ENCODE data around the gene ZNF81. TPM values are rescaled to one million over a fixed set of nuclear protein-coding genes. Genes with fewer than 3 reads are reported as not detected.

The ZNF81 gene
- total RNA-seq, result 1 to 10 TPM; 2.4 to 3.8 (median 3.3) TPM
- long read RNA-seq, partial matches to known transcripts, result 0 of 1 reads
- long read RNA-seq, other reads (novel, unspliced or antisense), result 1 of 1 reads

- Histone ChIP-seq H3K27ac (peak within 1 kb of the TSS in 2 of 3 donors; percentile 3 to 47), H3K4me1 (no peaks in the 10 kb centered on the region), H3K27me3 (no peaks in the 10 kb centered on the region), H3K4me3 (peak within 1 kb of the TSS; percentile 39 to 65 (median 51)), H3K36me3 (no peaks in the 10 kb centered on the region), H3K9me3 (no peaks in the 10 kb centered on the region)
- 24% methylated on average over 21 of the region's 41 CpGs for WGBS (ENCODE audit: insufficient coverage, low coverage, low lambda C conversion rate, missing lambda C conversion rate)
- no peak for TF ChIP-seq CTCF (IDR thresholded peaks at IDR 0.05)
- TF ChIP-seq POLR2A (IDR thresholded peaks at IDR 0.05), result peak; percentile 54
- ATAC-seq, result peak; percentile 97 to 99 (median 98)
- DNase-seq, result peak; percentile 93 to 96 (median 95)
- intact Hi-C loops (cut with DNase I), result no loop called here
These were observed at the start of gene ZNF81 for GRCh38 chrX:47836164-47837072. Gene ZNF81, plus strand, starts transcription at chrX:47836902. Its CDS starts 9,366 bp downstream, at chrX:47846268.

GRCh38 chrX:47796433-47796906, 40.2 kb upstream of the ZNF81 start:
- Histone ChIP-seq H3K36me3 (no peaks in the 10 kb centered on the region), H3K9me3 (no peaks in the 10 kb centered on the region), H3K27me3 (peaks cover 0 to 4% of the 10 kb centered on the region in 2 donors), H3K4me3 (no peak overlapping the region), H3K4me1 (no peaks in the 10 kb centered on the region), H3K27ac (no peak overlapping the region)
- ATAC-seq, result peak in 1 of 4 donors; percentile 18
- TF ChIP-seq POLR2A (IDR thresholded peaks at IDR 0.05), result no peak
- TF ChIP-seq CTCF (IDR thresholded peaks at IDR 0.05), result no peak
- DNase-seq, result no peak
- 44% methylated on average over 3 of the region's 3 CpGs for WGBS (ENCODE audit: insufficient coverage, low coverage, low lambda C conversion rate, missing lambda C conversion rate)
- intact Hi-C loops (cut with DNase I), result no loop called here

GRCh38 chrX:47797084-47797483, 39.6 kb upstream of the ZNF81 start:
- intact Hi-C loops (cut with DNase I), result no loop called here
- 38% methylated on average over 2 of the region's 2 CpGs for WGBS (ENCODE audit: insufficient coverage, low coverage, low lambda C conversion rate, missing lambda C conversion rate)

GRCh38 chrX:47798861-47799260, 37.8 kb upstream of the ZNF81 start:
- TF ChIP-seq POLR2A (IDR thresholded peaks at IDR 0.05) (no peak), CTCF (IDR thresholded peaks at IDR 0.05) (no peak)
- Histone ChIP-seq H3K4me3 (no peak overlapping the region), H3K9me3 (no peaks in the 10 kb centered on the region), H3K36me3 (no peaks in the 10 kb centered on the region), H3K27me3 (peaks cover 0 to 4% of the 10 kb centered on the region in 2 donors), H3K4me1 (no peaks in the 10 kb centered on the region), H3K27ac (no peak overlapping the region)
- intact Hi-C loops (cut with DNase I), result no loop called here
- no peak for DNase-seq
- 67% methylated on average over 1 of the region's 2 CpGs for WGBS (ENCODE audit: insufficient coverage, low coverage, low lambda C conversion rate, missing lambda C conversion rate)
- no peak for ATAC-seq

More at GRCh38 chrX:47797084-47797483, 39.6 kb upstream of the ZNF81 start:
- H3K9me3 ChIP-seq, result no peaks in the 10 kb centered on the region
- H3K4me1 ChIP-seq, result no peaks in the 10 kb centered on the region
- DNase-seq (no peak), ATAC-seq (no peak)
- H3K27me3 ChIP-seq, result peaks cover 0 to 4% of the 10 kb centered on the region in 2 donors
- no peaks in the 10 kb centered on the region for H3K36me3 ChIP-seq
- no peak overlapping the region for H3K27ac ChIP-seq
- TF ChIP-seq CTCF (IDR thresholded peaks at IDR 0.05), result no peak
- TF ChIP-seq POLR2A (IDR thresholded peaks at IDR 0.05), result no peak
- no peak overlapping the region for H3K4me3 ChIP-seq

All from right lobe of liver (tissue), 6 donors.